Measurements from ENCODE around the gene INSIG2. TPM values are rescaled to one million over a fixed set of nuclear protein-coding genes. Genes with fewer than 3 reads are reported as not detected.

Gene INSIG2
- total RNA-seq (2014; rRNA removed; shearing (Covaris generic)), result 7.1 and 7.9 TPM in 2 replicates
- 5.6 and 6.9 TPM in 2 replicates for polyA plus RNA-seq (2014; cell fraction: nucleus; rRNA removed)

GRCh38 chr2:118088051-118089024 is at the start of gene INSIG2:
TSS of gene INSIG2 (plus strand) at chr2:118088471. CDS start at chr2:118096557, 8,086 bp downstream.
- DNase-seq (ENCODE audit: extremely low read depth, low read depth), result peak; percentile 97

- no peak for DNase-seq (ENCODE audit: extremely low read depth, low read depth)
Measured at GRCh38 chr2:118040891-118041290, 47.4 kb upstream of the INSIG2 start.

- no peak for DNase-seq (ENCODE audit: extremely low read depth, low read depth)
Measured at GRCh38 chr2:118044103-118044716, 44.1 kb upstream of the INSIG2 start.

GRCh38 chr2:118044854-118045253 is 43.4 kb upstream of the INSIG2 start:
- no peak for DNase-seq (ENCODE audit: extremely low read depth, low read depth)

GRCh38 chr2:118045286-118045685 is 43.0 kb upstream of the INSIG2 start:
- no peak for DNase-seq (ENCODE audit: extremely low read depth, low read depth)

- peak; percentile 22 for DNase-seq (ENCODE audit: extremely low read depth, low read depth)
Measured at GRCh38 chr2:118046634-118047210, 41.5 kb upstream of the INSIG2 start.

- no peak for DNase-seq (ENCODE audit: extremely low read depth, low read depth)
Measured at GRCh38 chr2:118047380-118047826, 40.9 kb upstream of the INSIG2 start.

- no peak for DNase-seq (ENCODE audit: extremely low read depth, low read depth)
Measured at GRCh38 chr2:118048401-118048800, 39.9 kb upstream of the INSIG2 start.

- DNase-seq (ENCODE audit: extremely low read depth, low read depth), result no peak
Measured at GRCh38 chr2:118049140-118049815, 39.0 kb upstream of the INSIG2 start.

- no peak for DNase-seq (ENCODE audit: extremely low read depth, low read depth)
Measured at GRCh38 chr2:118049816-118050140, 38.5 kb upstream of the INSIG2 start.

- DNase-seq (ENCODE audit: extremely low read depth, low read depth), result no peak
Measured at GRCh38 chr2:118050386-118050785, 37.9 kb upstream of the INSIG2 start.

GRCh38 chr2:118050974-118051373 is 37.3 kb upstream of the INSIG2 start:
- no peak for DNase-seq (ENCODE audit: extremely low read depth, low read depth)

GRCh38 chr2:118051826-118052358 is 36.4 kb upstream of the INSIG2 start:
- no peak for DNase-seq (ENCODE audit: extremely low read depth, low read depth)

- no peak for DNase-seq (ENCODE audit: extremely low read depth, low read depth)
Measured at GRCh38 chr2:118052474-118052873, 35.8 kb upstream of the INSIG2 start.

GRCh38 chr2:118053681-118054080 is 34.6 kb upstream of the INSIG2 start:
- DNase-seq (ENCODE audit: extremely low read depth, low read depth), result no peak

- no peak for DNase-seq (ENCODE audit: extremely low read depth, low read depth)
Measured at GRCh38 chr2:118054213-118055008, 33.9 kb upstream of the INSIG2 start.

- no peak for DNase-seq (ENCODE audit: extremely low read depth, low read depth)
Measured at GRCh38 chr2:118055512-118056164, 32.6 kb upstream of the INSIG2 start.

GRCh38 chr2:118056165-118056534 is 32.1 kb upstream of the INSIG2 start:
- DNase-seq (ENCODE audit: extremely low read depth, low read depth), result no peak

- DNase-seq (ENCODE audit: extremely low read depth, low read depth), result no peak
Measured at GRCh38 chr2:118056801-118057200, 31.5 kb upstream of the INSIG2 start.
